ENCODE results near the gene FNIP2.

Gene FNIP2

DNA sequence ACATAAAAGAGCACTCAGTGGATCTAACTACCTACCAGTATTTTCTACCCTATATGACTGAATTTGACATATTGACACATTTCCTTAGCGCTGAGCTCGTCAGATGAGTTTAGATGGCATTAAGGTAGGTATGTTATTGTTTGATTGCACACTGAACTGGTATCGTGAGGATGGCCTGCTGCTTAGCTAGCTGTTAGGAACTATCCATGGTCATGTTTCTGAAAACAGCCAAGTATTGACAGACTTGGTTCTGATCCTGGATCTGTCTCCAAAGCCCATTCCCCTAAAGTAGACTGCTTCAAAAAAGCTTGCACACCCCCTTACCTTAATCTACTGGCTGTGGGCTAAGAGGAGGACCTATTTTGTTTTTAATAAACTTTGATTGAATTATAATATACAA, 32.9 kb downstream of the FNIP2 start:
- Histone ChIP-seq H3K36me3 (ENCODE audit: insufficient read depth) (no peaks in the 10 kb centered on the region), H3K27ac (no peak overlapping the region), H3K9ac (no peak overlapping the region), H3K27me3 (ENCODE audit: insufficient read depth, low read depth) (no peaks in the 10 kb centered on the region), H3K79me2 (ENCODE audit: insufficient read depth, low read depth) (0 out of 2 replicates have a peak, but pooled peaks cover 3% of the 10 kb centered on the region), H2AFZ (ENCODE audit: low read depth) (no peak overlapping the region), H3K4me2 (no peak overlapping the region), H3K4me1 (ENCODE audit: low read depth, poor library complexity, severe bottlenecking) (peaks cover 31% of the 10 kb centered on the region), H4K20me1 (ENCODE audit: insufficient read depth) (no peaks in the 10 kb centered on the region), H3K4me3 (IDR thresholded peaks at IDR 0.05; ENCODE audit: insufficient read depth, low read depth, low read length) (no peak overlapping the region)
- TF ChIP-seq, protein P1, sequence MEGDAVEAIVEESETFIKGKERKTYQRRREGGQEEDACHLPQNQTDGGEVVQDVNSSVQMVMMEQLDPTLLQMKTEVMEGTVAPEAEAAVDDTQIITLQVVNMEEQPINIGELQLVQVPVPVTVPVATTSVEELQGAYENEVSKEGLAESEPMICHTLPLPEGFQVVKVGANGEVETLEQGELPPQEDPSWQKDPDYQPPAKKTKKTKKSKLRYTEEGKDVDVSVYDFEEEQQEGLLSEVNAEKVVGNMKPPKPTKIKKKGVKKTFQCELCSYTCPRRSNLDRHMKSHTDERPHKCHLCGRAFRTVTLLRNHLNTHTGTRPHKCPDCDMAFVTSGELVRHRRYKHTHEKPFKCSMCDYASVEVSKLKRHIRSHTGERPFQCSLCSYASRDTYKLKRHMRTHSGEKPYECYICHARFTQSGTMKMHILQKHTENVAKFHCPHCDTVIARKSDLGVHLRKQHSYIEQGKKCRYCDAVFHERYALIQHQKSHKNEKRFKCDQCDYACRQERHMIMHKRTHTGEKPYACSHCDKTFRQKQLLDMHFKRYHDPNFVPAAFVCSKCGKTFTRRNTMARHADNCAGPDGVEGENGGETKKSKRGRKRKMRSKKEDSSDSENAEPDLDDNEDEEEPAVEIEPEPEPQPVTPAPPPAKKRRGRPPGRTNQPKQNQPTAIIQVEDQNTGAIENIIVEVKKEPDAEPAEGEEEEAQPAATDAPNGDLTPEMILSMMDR (conservative IDR thresholded peaks at IDR 0.05; ENCODE audit: low read depth, low read length), result no peak

DNA sequence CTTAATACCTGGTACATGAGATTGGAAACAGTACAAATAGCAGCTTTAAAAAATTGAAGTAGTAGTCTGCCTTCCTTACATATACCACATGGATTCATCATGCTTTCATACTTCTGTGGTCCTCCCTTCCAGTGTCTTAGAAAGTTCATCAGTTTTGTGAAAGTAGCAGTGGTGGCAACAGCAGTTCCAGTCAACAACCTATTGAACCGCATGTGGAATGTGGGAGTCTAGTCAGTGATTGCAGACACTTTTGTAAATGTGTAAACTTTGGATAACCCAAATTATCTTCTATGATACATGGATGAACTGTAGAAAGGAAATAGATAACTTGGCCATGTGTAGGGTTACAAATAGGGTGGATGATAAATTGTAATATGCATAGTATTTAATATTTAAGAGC, 34.1 kb downstream of the FNIP2 start:
- Histone ChIP-seq H3K27me3 (ENCODE audit: insufficient read depth, low read depth) (no peaks in the 10 kb centered on the region), H3K4me2 (no peak overlapping the region), H2AFZ (ENCODE audit: low read depth) (no peak overlapping the region), H3K27ac (no peak overlapping the region), H3K79me2 (ENCODE audit: insufficient read depth, low read depth) (0 out of 2 replicates have a peak, but pooled peaks cover 6% of the 10 kb centered on the region), H3K4me1 (ENCODE audit: low read depth, poor library complexity, severe bottlenecking) (peaks cover 37% of the 10 kb centered on the region), H3K9ac (no peak overlapping the region), H4K20me1 (ENCODE audit: insufficient read depth) (no peaks in the 10 kb centered on the region), H3K4me3 (IDR thresholded peaks at IDR 0.05; ENCODE audit: insufficient read depth, low read depth, low read length) (no peak overlapping the region), H3K36me3 (ENCODE audit: insufficient read depth) (no peaks in the 10 kb centered on the region)
- TF ChIP-seq, protein P1 (conservative IDR thresholded peaks at IDR 0.05; ENCODE audit: low read depth, low read length), result no peak

DNA sequence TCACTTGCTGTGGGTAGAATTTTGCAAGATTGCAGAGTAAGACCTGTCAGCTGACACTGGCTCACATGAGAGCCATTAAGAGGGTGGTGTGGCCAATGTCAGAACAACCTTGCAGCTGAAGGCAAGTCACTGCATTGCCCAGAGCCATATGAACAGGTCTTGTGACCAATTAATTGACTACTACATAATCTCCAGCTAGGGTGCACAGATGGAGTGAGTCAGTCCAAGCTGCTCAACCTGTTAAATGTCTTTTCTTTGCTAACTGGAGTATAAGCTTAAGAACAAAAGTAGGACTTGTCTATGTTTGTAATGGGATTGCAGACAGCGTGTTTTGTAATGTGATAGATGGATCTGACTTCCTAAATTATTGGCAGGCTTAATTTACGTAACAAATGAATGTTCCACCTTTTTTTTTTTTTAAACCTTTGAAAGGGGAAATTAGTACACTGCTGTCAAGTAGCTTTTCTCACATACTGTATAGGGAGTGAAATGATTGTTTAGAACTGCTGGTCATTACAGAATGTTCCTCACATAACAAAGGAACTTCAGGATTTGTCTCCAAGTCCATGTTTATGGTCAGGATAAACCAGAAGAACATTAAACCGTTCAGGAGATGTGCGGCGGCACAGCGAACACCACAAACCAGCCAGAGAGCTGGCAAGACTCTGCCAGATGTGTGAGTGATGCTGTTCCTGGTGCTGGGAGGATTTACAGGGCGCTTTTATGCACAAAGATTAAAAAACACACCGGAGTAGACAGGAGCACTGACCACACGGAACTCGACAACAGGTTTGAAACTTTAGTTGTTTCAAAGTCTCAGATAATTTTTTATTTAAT, 37.0 kb downstream of the FNIP2 start:
- Histone ChIP-seq H3K9ac (no peak overlapping the region), H2AFZ (ENCODE audit: low read depth) (no peak overlapping the region), H3K4me3 (IDR thresholded peaks at IDR 0.05; ENCODE audit: insufficient read depth, low read depth, low read length) (no peak overlapping the region), H3K79me2 (ENCODE audit: insufficient read depth, low read depth) (peaks cover 18% of the 10 kb centered on the region; the same call in 1 of the 2 replicates), H4K20me1 (ENCODE audit: insufficient read depth) (no peaks in the 10 kb centered on the region), H3K27me3 (ENCODE audit: insufficient read depth, low read depth) (no peaks in the 10 kb centered on the region), H3K4me1 (ENCODE audit: low read depth, poor library complexity, severe bottlenecking) (peaks cover 59% of the 10 kb centered on the region), H3K4me2 (peak overlapping the region; percentile 49; the same call in 1 of the 2 replicates), H3K36me3 (ENCODE audit: insufficient read depth) (no peaks in the 10 kb centered on the region), H3K27ac (0 out of 2 replicates have a peak overlapping the region, but pooled peaks have one; percentile 5)
- TF ChIP-seq, protein P1 (conservative IDR thresholded peaks at IDR 0.05; ENCODE audit: low read depth, low read length), result no peak

DNA sequence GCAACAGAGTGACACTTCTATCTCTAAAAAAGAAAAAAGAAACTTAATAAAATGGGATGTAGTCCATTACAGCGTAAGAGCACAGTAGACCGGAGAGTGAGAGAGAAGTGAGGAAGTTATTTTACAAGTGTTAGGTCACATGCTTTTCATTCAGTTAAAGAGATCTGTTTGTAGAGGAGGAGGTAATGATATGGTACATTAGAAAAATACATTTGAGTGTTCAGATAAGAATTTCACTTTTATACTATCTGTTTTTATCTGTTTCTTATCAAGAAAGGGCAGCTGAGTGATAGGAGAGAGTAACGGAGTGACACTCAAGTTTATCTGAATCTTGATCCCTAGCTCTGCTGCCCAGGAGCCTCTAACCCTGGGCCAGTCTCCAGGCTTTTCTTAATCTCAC, 38.9 kb downstream of the FNIP2 start:
- TF ChIP-seq, protein P1 (conservative IDR thresholded peaks at IDR 0.05; ENCODE audit: low read depth, low read length), result no peak
- no peak overlapping the region for H3K4me3 ChIP-seq (IDR thresholded peaks at IDR 0.05; ENCODE audit: insufficient read depth, low read depth, low read length)
- no peak overlapping the region for H3K9ac ChIP-seq
- no peak overlapping the region for H3K4me2 ChIP-seq
- peaks cover 76% of the 10 kb centered on the region for H3K4me1 ChIP-seq (ENCODE audit: low read depth, poor library complexity, severe bottlenecking)
- H3K27ac ChIP-seq, result no peak overlapping the region
- no peaks in the 10 kb centered on the region for H4K20me1 ChIP-seq (ENCODE audit: insufficient read depth)
- no peaks in the 10 kb centered on the region for H3K36me3 ChIP-seq (ENCODE audit: insufficient read depth)
- H3K27me3 ChIP-seq (ENCODE audit: insufficient read depth, low read depth), result no peaks in the 10 kb centered on the region
- peaks cover 18% of the 10 kb centered on the region; the same call in 1 of the 2 replicates for H3K79me2 ChIP-seq (ENCODE audit: insufficient read depth, low read depth)
- no peak overlapping the region for H2AFZ ChIP-seq (ENCODE audit: low read depth)

Data from KMS-11 (cell line).